ENCODE data around the gene OMG.

Gene OMG

GRCh38 chr17:31272236-31272635 lies 24.8 kb downstream of the OMG start:
- no peaks in the 10 kb centered on the region for H3K9me3 ChIP-seq (ENCODE audit: control insufficient read depth, insufficient read depth, low read length)
- no peak overlapping the region for H3K4me3 ChIP-seq (ENCODE audit: low read length)
- no peaks in the 10 kb centered on the region for H3K27me3 ChIP-seq (ENCODE audit: control insufficient read depth, low read length)
- no peaks in the 10 kb centered on the region for H3K9me2 ChIP-seq (replicated peaks; ENCODE audit: control insufficient read depth, low read length)
- H3K79me2 ChIP-seq (ENCODE audit: control insufficient read depth, low read length), result no peaks in the 10 kb centered on the region
- no peaks in the 10 kb centered on the region for H3F3A ChIP-seq (ENCODE audit: control insufficient read depth, insufficient read depth)
- H3K36me3 ChIP-seq (ENCODE audit: control insufficient read depth, low read length), result peaks cover 53% of the 10 kb centered on the region
- no peak overlapping the region for H3K27ac ChIP-seq (ENCODE audit: low read depth, low read length)
- TF ChIP-seq EZH2phosphoT487 (IDR thresholded peaks at IDR 0.05; ENCODE audit: borderline replicate concordance, low read length) (no peak), CTCF (IDR thresholded peaks at IDR 0.05; ENCODE audit: low read depth, low read length, poor library complexity, severe bottlenecking) (no peak)
- H3K4me1 ChIP-seq (ENCODE audit: control insufficient read depth, low read length), result no peaks in the 10 kb centered on the region
- H4K20me1 ChIP-seq (ENCODE audit: control insufficient read depth, insufficient read depth, low read depth, low read length), result no peaks in the 10 kb centered on the region
- H3K4me2 ChIP-seq (ENCODE audit: low read length), result no peak overlapping the region

- TF ChIP-seq CTCF (IDR thresholded peaks at IDR 0.05; ENCODE audit: low read depth, low read length, poor library complexity, severe bottlenecking) (no peak), EZH2phosphoT487 (IDR thresholded peaks at IDR 0.05; ENCODE audit: borderline replicate concordance, low read length) (no peak)
- Histone ChIP-seq H3K36me3 (ENCODE audit: control insufficient read depth, low read length) (peaks cover 52% of the 10 kb centered on the region), H3K9me2 (replicated peaks; ENCODE audit: control insufficient read depth, low read length) (no peaks in the 10 kb centered on the region), H3K27ac (ENCODE audit: low read depth, low read length) (no peak overlapping the region), H3K9me3 (ENCODE audit: control insufficient read depth, insufficient read depth, low read length) (no peaks in the 10 kb centered on the region), H3K4me2 (ENCODE audit: low read length) (no peak overlapping the region), H3K4me3 (ENCODE audit: low read length) (no peak overlapping the region), H3F3A (ENCODE audit: control insufficient read depth, insufficient read depth) (no peaks in the 10 kb centered on the region), H4K20me1 (ENCODE audit: control insufficient read depth, insufficient read depth, low read depth, low read length) (no peaks in the 10 kb centered on the region), H3K79me2 (ENCODE audit: control insufficient read depth, low read length) (no peaks in the 10 kb centered on the region), H3K4me1 (ENCODE audit: control insufficient read depth, low read length) (no peaks in the 10 kb centered on the region), H3K27me3 (ENCODE audit: control insufficient read depth, low read length) (no peaks in the 10 kb centered on the region)
Measured at GRCh38 chr17:31269578-31269983, 27.5 kb downstream of the OMG start.

GRCh38 chr17:31269036-31269577 lies 27.9 kb downstream of the OMG start:
- H3K27ac ChIP-seq (ENCODE audit: low read depth, low read length), result no peak overlapping the region

More at GRCh38 chr17:31269036-31269577, 27.9 kb downstream of the OMG start:
- no peak for TF ChIP-seq CTCF (IDR thresholded peaks at IDR 0.05; ENCODE audit: low read depth, low read length, poor library complexity, severe bottlenecking)
- no peak for TF ChIP-seq EZH2phosphoT487 (IDR thresholded peaks at IDR 0.05; ENCODE audit: borderline replicate concordance, low read length)
- Histone ChIP-seq H3K36me3 (ENCODE audit: control insufficient read depth, low read length) (peaks cover 51% of the 10 kb centered on the region), H3K4me2 (ENCODE audit: low read length) (no peak overlapping the region), H3K4me1 (ENCODE audit: control insufficient read depth, low read length) (no peaks in the 10 kb centered on the region), H3K27me3 (ENCODE audit: control insufficient read depth, low read length) (no peaks in the 10 kb centered on the region), H3K9me2 (replicated peaks; ENCODE audit: control insufficient read depth, low read length) (no peaks in the 10 kb centered on the region), H3K4me3 (ENCODE audit: low read length) (no peak overlapping the region), H4K20me1 (ENCODE audit: control insufficient read depth, insufficient read depth, low read depth, low read length) (no peaks in the 10 kb centered on the region), H3F3A (ENCODE audit: control insufficient read depth, insufficient read depth) (no peaks in the 10 kb centered on the region), H3K9me3 (ENCODE audit: control insufficient read depth, insufficient read depth, low read length) (no peaks in the 10 kb centered on the region), H3K79me2 (ENCODE audit: control insufficient read depth, low read length) (no peaks in the 10 kb centered on the region)
